ENCODE results near the gene KRT79.

GRCh38 chr12:52789637-52790426 lies 44.3 kb downstream of the KRT79 start:
- TF ChIP-seq GATA2 (CRISPR knock-in tag; IDR thresholded peaks at IDR 0.05) (no peak), CTCF (IDR thresholded peaks at IDR 0.05) (no peak), POLR2AphosphoS5 (IDR thresholded peaks at IDR 0.05; ENCODE audit: low read depth, low read length) (no peak), ZBTB33 (IDR thresholded peaks at IDR 0.05; ENCODE audit: borderline replicate concordance, low read depth) (no peak), SMC3 (IDR thresholded peaks at IDR 0.05; ENCODE audit: low read depth, low read length) (no peak), YY1 (IDR thresholded peaks at IDR 0.05; ENCODE audit: low read depth) (no peak), EP300 (IDR thresholded peaks at IDR 0.05; ENCODE audit: borderline replicate concordance in 1 of 2, low read depth in 1 of 2, low read length in 1 of 2) (no peak), REST (IDR thresholded peaks at IDR 0.05; ENCODE audit: low read depth, low read length) (no peak), SIN3A (IDR thresholded peaks at IDR 0.05; ENCODE audit: borderline replicate concordance, low read depth, low read length) (no peak), TEAD4 (IDR thresholded peaks at IDR 0.05; ENCODE audit: borderline replicate concordance, insufficient read depth) (no peak), EZH2phosphoT487 (IDR thresholded peaks at IDR 0.05; ENCODE audit: borderline replicate concordance, low read depth) (no peak), USF2 (IDR thresholded peaks at IDR 0.05; ENCODE audit: borderline replicate concordance, low read depth, low read length) (no peak), TAF1 (IDR thresholded peaks at IDR 0.05; ENCODE audit: borderline replicate concordance, low read depth, low read length) (no peak)

Data from SK-N-SH (cell line).